H9 (cell line): Measurements from ENCODE around the gene GNAI2. TPM values are rescaled to one million over a fixed set of nuclear protein-coding genes. Genes with fewer than 3 reads are reported as not detected.
"Not testable (repeated sequence)": the region's sequence is repeated elsewhere in the genome, so short reads cannot be mapped to it uniquely, and the experiment has no call there.

Experiments
- DNase-seq: peaks from one replicate; pipeline ENCODE4 v3.0.0-alpha.2; 2017
- H2AFZ ChIP-seq: one replicate; pipeline ENCODE4 v1.6.1; 2013; ENCODE audit warnings: mild to moderate bottlenecking, low read length, control low read depth, moderate library complexity
- H2AK5ac ChIP-seq: 2 replicates; pipeline ENCODE4 v1.6.1; 2013; ENCODE audit warnings: low read length, control low read depth, mixed read lengths; ENCODE audit not compliant: insufficient read length
- H2BK120ac ChIP-seq: one replicate; pipeline ENCODE4 v1.6.1; 2013; ENCODE audit warnings: low read depth, mild to moderate bottlenecking, low read length, control low read depth, inconsistent platforms; ENCODE audit not compliant: poor library complexity, severe bottlenecking
- H2BK12ac ChIP-seq: 2 replicates; pipeline ENCODE4 v1.6.1; 2013; ENCODE audit warnings: low read length, control low read depth, mixed read lengths, low read depth; ENCODE audit not compliant: insufficient read length
- H2BK15ac ChIP-seq: 2 replicates; pipeline ENCODE4 v1.6.1; 2013; ENCODE audit warnings: low read depth, low read length, control low read depth
- H2BK20ac ChIP-seq: one replicate; pipeline ENCODE4 v1.6.1; 2013; ENCODE audit warnings: low read depth, mild to moderate bottlenecking, low read length, control low read depth, inconsistent platforms; ENCODE audit not compliant: poor library complexity, severe bottlenecking
- H2BK5ac ChIP-seq: 2 replicates; pipeline ENCODE4 v1.6.1; 2013; ENCODE audit warnings: low read length, control low read depth, mixed read lengths; ENCODE audit not compliant: insufficient read length
- H3K14ac ChIP-seq: 2 replicates; pipeline ENCODE4 v1.6.1; 2013; ENCODE audit warnings: low read length, control low read depth; ENCODE audit not compliant: insufficient read depth
- H3K18ac ChIP-seq: 2 replicates; pipeline ENCODE4 v1.6.1; 2013; ENCODE audit warnings: low read depth, mild to moderate bottlenecking, mixed read lengths, low read length, control low read depth; ENCODE audit not compliant: insufficient read length
- H3K23ac ChIP-seq: 2 replicates; pipeline ENCODE4 v1.6.1; 2013; ENCODE audit warnings: low read length, control low read depth, mixed read lengths, low read depth; ENCODE audit not compliant: insufficient read length
- H3K23me2 ChIP-seq: 2 replicates; pipeline ENCODE4 v1.6.1; 2013; ENCODE audit warnings: low read depth, mild to moderate bottlenecking, mixed read lengths, low read length, control low read depth; ENCODE audit not compliant: insufficient read length, poor library complexity, severe bottlenecking
- H3K27ac ChIP-seq: 2 replicates; pipeline ENCODE4 v1.5.1; 2013; ENCODE audit warnings: low read length, control low read depth, mixed read lengths, low read depth; ENCODE audit not compliant: insufficient read length
- H3K27me3 ChIP-seq: 2 replicates; pipeline ENCODE4 v1.6.1; 2013; ENCODE audit warnings: low read length, control low read depth, inconsistent platforms; ENCODE audit not compliant: insufficient read depth
- H3K4ac ChIP-seq: 2 replicates; pipeline ENCODE4 v1.6.1; 2013; ENCODE audit warnings: low read depth, mild to moderate bottlenecking, control low read depth, inconsistent platforms, low read length, moderate library complexity
- H3K4me1 ChIP-seq: 2 replicates; pipeline ENCODE4 v1.6.1; 2013; ENCODE audit warnings: low read length, control low read depth, inconsistent platforms; ENCODE audit not compliant: insufficient read depth
- H3K4me2 ChIP-seq: 2 replicates; pipeline ENCODE4 v1.6.1; 2013; ENCODE audit warnings: low read length, control low read depth, mixed read lengths; ENCODE audit not compliant: insufficient read length, insufficient read depth
- H3K56ac ChIP-seq: 2 replicates; pipeline ENCODE4 v1.6.1; 2013; ENCODE audit warnings: low read depth, mild to moderate bottlenecking, mixed read lengths, low read length, control low read depth; ENCODE audit not compliant: insufficient read length
- H3K79me1 ChIP-seq: 2 replicates; pipeline ENCODE4 v1.6.1; 2013; ENCODE audit warnings: low read depth, mild to moderate bottlenecking, moderate library complexity, low read length, control low read depth, inconsistent platforms; ENCODE audit not compliant: insufficient read depth, poor library complexity, severe bottlenecking
- H3K79me2 ChIP-seq: 2 replicates; pipeline ENCODE4 v1.6.1; 2013; ENCODE audit warnings: low read length, control low read depth, inconsistent platforms; ENCODE audit not compliant: insufficient read depth
- H3K9ac ChIP-seq: 2 replicates; pipeline ENCODE4 v1.6.1; 2013; ENCODE audit warnings: low read length, control low read depth, mixed read lengths; ENCODE audit not compliant: insufficient read length; ENCODE audit errors: extremely low read depth
- H3K9me3 ChIP-seq: one replicate; pipeline ENCODE4 v1.6.1; 2013; ENCODE audit warnings: low read depth, low read length, inconsistent platforms; ENCODE audit not compliant: control insufficient read depth
- H3T11ph ChIP-seq: one replicate; pipeline ENCODE4 v1.6.1; 2013; ENCODE audit warnings: mild to moderate bottlenecking, low read length, control low read depth, inconsistent platforms
- H4K20me1 ChIP-seq: one replicate; pipeline ENCODE4 v1.6.1; 2013; ENCODE audit not compliant: control insufficient read depth, insufficient read length, insufficient read depth
- H4K5ac ChIP-seq: 2 replicates; pipeline ENCODE4 v1.6.1; 2013; ENCODE audit warnings: low read depth, mild to moderate bottlenecking, mixed read lengths, low read length, control low read depth; ENCODE audit not compliant: insufficient read length
- H4K8ac ChIP-seq: replicated peaks from 2 replicates; pipeline ENCODE4 v1.6.1; 2013; ENCODE audit warnings: low read length, control low read depth, mixed read lengths, low read depth; ENCODE audit not compliant: insufficient read length
- H4K91ac ChIP-seq: 2 replicates; pipeline ENCODE4 v1.6.1; 2013; ENCODE audit warnings: low read depth, mild to moderate bottlenecking, moderate library complexity, mixed read lengths, low read length, control low read depth; ENCODE audit not compliant: insufficient read length
- H3K27ac Mint-ChIP-seq, 3 experiments: 2 replicates in 2 of 3; 3 replicates in 1 of 3; pipeline ENCODE4 v1.8.0; 2020 to 2021; ENCODE audit warnings: mixed read lengths in 3 of 3, mild to moderate bottlenecking in 1 of 3, moderate library complexity in 1 of 3
- H3K27me3 Mint-ChIP-seq: 2 replicates; pipeline ENCODE4 v1.8.0; 2021; ENCODE audit warnings: low read depth, mild to moderate bottlenecking, moderate library complexity, mixed read lengths
- H3K36me3 Mint-ChIP-seq, 3 experiments: 2 replicates in 2 of 3; 3 replicates in 1 of 3; pipeline ENCODE4 v1.8.0; 2020 to 2021; ENCODE audit warnings: low read depth in 3 of 3, mixed read lengths in 3 of 3; ENCODE audit not compliant: insufficient read depth in 1 of 3
- H3K4me1 Mint-ChIP-seq, 2 experiments: 2 replicates each; pipeline ENCODE4 v1.8.0; 2020; ENCODE audit warnings: mixed read lengths in 2 of 2
- H3K4me3 Mint-ChIP-seq, 2 experiments: 2 replicates in 1 of 2; 3 replicates in 1 of 2; pipeline ENCODE4 v1.8.0; 2020 to 2021; ENCODE audit warnings: mild to moderate bottlenecking in 2 of 2, mixed read lengths in 2 of 2, moderate library complexity in 1 of 2
- H3K9me3 Mint-ChIP-seq, 2 experiments: 2 replicates in 1 of 2; 3 replicates in 1 of 2; pipeline ENCODE4 v1.8.0; 2020; ENCODE audit warnings: mild to moderate bottlenecking in 2 of 2, mixed read lengths in 2 of 2, moderate library complexity in 1 of 2
- CTCF ChIP-seq: fragments of 200-600 bp; sonication (generic); conservative IDR thresholded peaks from 3 replicates; pipeline ENCODE4 v1.8.0; 2021; ENCODE audit warnings: antibody characterized with exemption, mild to moderate bottlenecking
- WGBS: extraction: QIAGEN DNeasy Blood & Tissue Kit; methylation state at CpG from one replicate; pipeline ENCODE4 v1.1.7; 2013; ENCODE audit warnings: missing lambda C conversion rate, low lambda C conversion rate, mixed read lengths; ENCODE audit not compliant: insufficient read length; ENCODE audit errors: extremely low coverage; 5-methylcytosine and 5-hydroxymethylcytosine counted together
- total RNA-seq: library from RNA; stranded (reverse); gene quantifications from 2 replicates; pipeline ENCODE4 v1.2.1, GENCODE V29; 2021

The GNAI2 gene
- total RNA-seq, 1 experiment from 2014 or later: 218 TPM

GRCh38 chr3:50243543-50243895 is 7.5 kb downstream of the GNAI2 start:
- Histone ChIP-seq H2BK5ac (no peak overlapping the region), H2BK120ac (no peak overlapping the region), H4K8ac (no peak overlapping the region), H3K4ac (no peak overlapping the region), H3K18ac (no peak overlapping the region), H3T11ph (no peak overlapping the region), H2BK12ac (no peak overlapping the region), H3K9me3 (no peaks in the 10 kb centered on the region), H3K23me2 (peaks cover 3% of the 10 kb centered on the region), H4K20me1 (no peaks in the 10 kb centered on the region), H3K4me2 (no peak overlapping the region), H3K4me1 (peaks cover 15% of the 10 kb centered on the region; the same call in 1 of the 2 replicates), H2AK5ac (no peak overlapping the region), H3K79me1 (peaks cover 9% of the 10 kb centered on the region), H3K27ac (no peak overlapping the region), H2BK15ac (no peak overlapping the region), H3K56ac (no peak overlapping the region), H2AFZ (no peak overlapping the region), H2BK20ac (no peak overlapping the region), H3K79me2 (peaks cover 26% of the 10 kb centered on the region; the same call in 1 of the 2 replicates), H3K27me3 (no peaks in the 10 kb centered on the region), H4K5ac (no peak overlapping the region), H4K91ac (no peak overlapping the region), H3K23ac (no peak overlapping the region), H3K9ac (no peak overlapping the region), H3K14ac (no peak overlapping the region)
- H3K36me3 Mint-ChIP-seq: peaks cover 4 to 28% (median 28%) of the 10 kb centered on the region in 3 experiments; a peak in 5 of 7 replicates
- peaks cover 73 to 86% of the 10 kb centered on the region in 2 experiments for H3K4me1 Mint-ChIP-seq
- no peak for TF ChIP-seq CTCF
- no CpG with 5 or more reads among the region's 4 CpGs for WGBS
- H3K27ac Mint-ChIP-seq: peak overlapping the region; percentile 65 to 94 (median 66); a peak in 6 of 7 replicates
- no peaks in the 10 kb centered on the region for H3K27me3 Mint-ChIP-seq
- no peak for DNase-seq
- H3K4me3 Mint-ChIP-seq: peak overlapping the region in 1 of 2 experiments; percentile 66; a peak in 2 of 5 replicates
- H3K9me3 Mint-ChIP-seq: no peaks in the 10 kb centered on the region

- not testable (repeated sequence) for H3K4me3 Mint-ChIP-seq, H3K27me3 Mint-ChIP-seq, H2BK12ac ChIP-seq, DNase-seq, H3K56ac ChIP-seq, H3K18ac ChIP-seq, H2BK120ac ChIP-seq, H3K27me3 ChIP-seq, H3K27ac ChIP-seq, H3K4ac ChIP-seq, H3K23me2 ChIP-seq, H3K14ac ChIP-seq, H3K9me3 Mint-ChIP-seq, H3K9me3 ChIP-seq, H2BK20ac ChIP-seq, H3K4me2 ChIP-seq, H4K20me1 ChIP-seq, H3K23ac ChIP-seq, H4K5ac ChIP-seq, H3K9ac ChIP-seq, H2BK15ac ChIP-seq, H2AFZ ChIP-seq, H3T11ph ChIP-seq, H4K8ac ChIP-seq, H2BK5ac ChIP-seq, H2AK5ac ChIP-seq, H4K91ac ChIP-seq
- Histone ChIP-seq H3K79me1 (peaks cover 14% of the 10 kb centered on the region), H3K79me2 (peaks cover 28% of the 10 kb centered on the region; the same call in 1 of the 2 replicates), H3K4me1 (peaks cover 15% of the 10 kb centered on the region; the same call in 1 of the 2 replicates)
- Mint-ChIP-seq H3K4me1 (peaks cover 61 to 73% of the 10 kb centered on the region in 2 experiments), H3K36me3 (peaks cover 4 to 24% (median 23%) of the 10 kb centered on the region in 3 experiments; a peak in 5 of 7 replicates), H3K27ac (peak overlapping the region; percentile 81 to 94 (median 88); a peak in 6 of 7 replicates)
- no CpG with 5 or more reads among the region's 6 CpGs for WGBS
Measured at GRCh38 chr3:50244813-50245212, 8.8 kb downstream of the GNAI2 start.
